HUES64 (cell line): ENCODE results near the gene FARSB. TPM values are rescaled to one million over a fixed set of nuclear protein-coding genes. Genes with fewer than 3 reads are reported as not detected.
"Not testable (repeated sequence)": the region's sequence is repeated elsewhere in the genome, so short reads cannot be mapped to it uniquely, and the experiment has no call there.

Experiments
- H3K27ac ChIP-seq: 2 replicates; pipeline ENCODE4 v1.7.0; 2013; ENCODE audit warnings: low read depth, low read length, inconsistent platforms
- H3K27me3 ChIP-seq: 2 replicates; pipeline ENCODE4 v1.6.1; 2013; ENCODE audit warnings: mild to moderate bottlenecking, low read length; ENCODE audit not compliant: insufficient read depth
- H3K36me3 ChIP-seq: 2 replicates; pipeline ENCODE4 v1.6.1; 2013; ENCODE audit warnings: mild to moderate bottlenecking, low read length; ENCODE audit not compliant: insufficient read depth
- H3K4me1 ChIP-seq: 2 replicates; pipeline ENCODE4 v1.6.1; 2013; ENCODE audit warnings: mild to moderate bottlenecking, low read length, moderate library complexity; ENCODE audit not compliant: insufficient read depth
- H3K4me3 ChIP-seq: 2 replicates; pipeline ENCODE4 v1.5.1; 2013; ENCODE audit warnings: mild to moderate bottlenecking, low read length, moderate library complexity
- H3K9ac ChIP-seq: 2 replicates; pipeline ENCODE4 v1.6.1; 2013; ENCODE audit warnings: mild to moderate bottlenecking, low read depth, low read length
- H3K9me3 ChIP-seq: 2 replicates; pipeline ENCODE4 v1.6.1; 2013; ENCODE audit warnings: low read depth, low read length; ENCODE audit not compliant: insufficient read depth
- WGBS: fragments of 150-250, 120-280 bp; methylation state at CpG from one replicate; pipeline ENCODE4 v1.1.7; 2013; ENCODE audit warnings: missing lambda C conversion rate; 5-methylcytosine and 5-hydroxymethylcytosine counted together
- polyA plus RNA-seq, 2 experiments: library from polyadenylated mRNA; stranded (reverse); fragments of 50-300 nt; gene quantifications; one replicate each; pipeline ENCODE4 v1.2.3, GENCODE V29; 2013

The FARSB gene
- 39.7 TPM for polyA plus RNA-seq (2013, experiment 1 of 2)
- polyA plus RNA-seq (2013, experiment 2 of 2), result 37.3 TPM

- Histone ChIP-seq H3K4me1 (no peaks in the 10 kb centered on the region), H3K9me3 (no peaks in the 10 kb centered on the region), H3K36me3 (no peaks in the 10 kb centered on the region), H3K4me3 (peak within 1 kb of the TSS; percentile 92), H3K27ac (peak within 1 kb of the TSS; percentile 98), H3K27me3 (no peaks in the 10 kb centered on the region), H3K9ac (peak within 1 kb of the TSS; percentile 99)
- under 1% methylated on average over 45 of the region's 45 CpGs for WGBS
Measured at GRCh38 chr2:222655787-222656525, at the start of gene FARSB. FARSB (minus strand) TSS chr2:222656092; CDS start chr2:222656073, 19 bp downstream.

GRCh38 chr2:222703886-222704285 lies 48.0 kb upstream of the FARSB start:
- Histone ChIP-seq H3K9me3 (no peaks in the 10 kb centered on the region), H3K27ac (no peak overlapping the region), H3K4me1 (peaks cover 16% of the 10 kb centered on the region; the same call in 1 of the 2 replicates), H3K27me3 (no peaks in the 10 kb centered on the region), H3K36me3 (no peaks in the 10 kb centered on the region), H3K4me3 (no peak overlapping the region), H3K9ac (no peak overlapping the region)
- WGBS, result 81% methylated on average over 3 of the region's 3 CpGs

- Histone ChIP-seq H3K27me3 (no peaks in the 10 kb centered on the region), H3K9ac (no peak overlapping the region), H3K36me3 (no peaks in the 10 kb centered on the region), H3K27ac (no peak overlapping the region), H3K4me3 (no peak overlapping the region), H3K4me1 (peaks cover 12% of the 10 kb centered on the region; the same call in 1 of the 2 replicates), H3K9me3 (no peaks in the 10 kb centered on the region)
- WGBS, result 94% methylated on average over 1 of the region's 2 CpGs
Measured at GRCh38 chr2:222703091-222703490, 47.2 kb upstream of the FARSB start.

GRCh38 chr2:222701721-222702131 lies 45.8 kb upstream of the FARSB start:
- H3K27me3 ChIP-seq, result no peaks in the 10 kb centered on the region
- no peak overlapping the region for H3K27ac ChIP-seq
- H3K36me3 ChIP-seq, result no peaks in the 10 kb centered on the region
- no peak overlapping the region for H3K4me3 ChIP-seq
- H3K9ac ChIP-seq, result no peak overlapping the region
- WGBS, result 88% methylated on average over 5 of the region's 5 CpGs
- H3K9me3 ChIP-seq, result no peaks in the 10 kb centered on the region
- peaks cover 12% of the 10 kb centered on the region; the same call in 1 of the 2 replicates for H3K4me1 ChIP-seq

- no peak overlapping the region for H3K9ac ChIP-seq
- H3K9me3 ChIP-seq, result no peaks in the 10 kb centered on the region
- no peak overlapping the region for H3K4me3 ChIP-seq
- H3K27me3 ChIP-seq, result no peaks in the 10 kb centered on the region
- peaks cover 8% of the 10 kb centered on the region; the same call in 1 of the 2 replicates for H3K4me1 ChIP-seq
- H3K36me3 ChIP-seq, result no peaks in the 10 kb centered on the region
- H3K27ac ChIP-seq, result no peak overlapping the region
- WGBS, result 81% methylated on average over 1 of the region's 1 CpG
Measured at GRCh38 chr2:222701233-222701632, 45.3 kb upstream of the FARSB start.

- no peaks in the 10 kb centered on the region for H3K27me3 ChIP-seq
- no peaks in the 10 kb centered on the region for H3K4me1 ChIP-seq
- no peaks in the 10 kb centered on the region for H3K36me3 ChIP-seq
- no peaks in the 10 kb centered on the region for H3K9me3 ChIP-seq
- 93% methylated on average over 4 of the region's 4 CpGs for WGBS
- H3K27ac ChIP-seq, result no peak overlapping the region
- no peak overlapping the region for H3K4me3 ChIP-seq
- no peak overlapping the region for H3K9ac ChIP-seq
Measured at GRCh38 chr2:222698276-222698675, 42.4 kb upstream of the FARSB start.

- no peaks in the 10 kb centered on the region for H3K9me3 ChIP-seq
- H3K4me1 ChIP-seq, result no peaks in the 10 kb centered on the region
- H3K27ac ChIP-seq, result no peak overlapping the region
- H3K27me3 ChIP-seq, result no peaks in the 10 kb centered on the region
- H3K9ac ChIP-seq, result no peak overlapping the region
- 89% methylated on average over 1 of the region's 1 CpG for whole genome bisulfite sequencing
- H3K4me3 ChIP-seq, result no peak overlapping the region
- no peaks in the 10 kb centered on the region for H3K36me3 ChIP-seq
Measured at GRCh38 chr2:222693837-222694236, 37.9 kb upstream of the FARSB start.

- H3K4me3 ChIP-seq, H3K9me3 ChIP-seq, H3K36me3 ChIP-seq, H3K9ac ChIP-seq, H3K4me1 ChIP-seq, H3K27me3 ChIP-seq, H3K27ac ChIP-seq: not testable (repeated sequence)
- WGBS, result 85% methylated on average over 5 of the region's 5 CpGs
Measured at GRCh38 chr2:222693413-222693812, 37.5 kb upstream of the FARSB start.

- Histone ChIP-seq H3K36me3 (no peaks in the 10 kb centered on the region), H3K27me3 (no peaks in the 10 kb centered on the region), H3K4me3 (no peak overlapping the region), H3K9ac (no peak overlapping the region), H3K27ac (no peak overlapping the region), H3K9me3 (no peaks in the 10 kb centered on the region), H3K4me1 (no peaks in the 10 kb centered on the region)
- WGBS, result 26% methylated on average over 8 of the region's 10 CpGs
Measured at GRCh38 chr2:222690564-222691200, 34.8 kb upstream of the FARSB start.

- H3K4me3 ChIP-seq, result no peak overlapping the region
- H3K9ac ChIP-seq, result no peak overlapping the region
- H3K4me1 ChIP-seq, result no peaks in the 10 kb centered on the region
- 96% methylated on average over 2 of the region's 2 CpGs for WGBS
- no peaks in the 10 kb centered on the region for H3K27me3 ChIP-seq
- no peaks in the 10 kb centered on the region for H3K36me3 ChIP-seq
- no peaks in the 10 kb centered on the region for H3K9me3 ChIP-seq
- no peak overlapping the region for H3K27ac ChIP-seq
Measured at GRCh38 chr2:222689322-222689721, 33.4 kb upstream of the FARSB start.

- no peaks in the 10 kb centered on the region for H3K27me3 ChIP-seq
- H3K9me3 ChIP-seq, result no peaks in the 10 kb centered on the region
- no peaks in the 10 kb centered on the region for H3K36me3 ChIP-seq
- no peak overlapping the region for H3K4me3 ChIP-seq
- no peak overlapping the region for H3K9ac ChIP-seq
- no peak overlapping the region for H3K27ac ChIP-seq
- no peaks in the 10 kb centered on the region for H3K4me1 ChIP-seq
- WGBS, result 92% methylated on average over 2 of the region's 2 CpGs
Measured at GRCh38 chr2:222688917-222689316, 33.0 kb upstream of the FARSB start.
